AG20443 (cell line): ENCODE results near the gene SPTY2D1.
"Not testable (repeated sequence)": the region's sequence is repeated elsewhere in the genome, so short reads cannot be mapped to it uniquely, and the experiment has no call there.

Experiments
- DNase-seq: peaks from one replicate; pipeline ENCODE4 v3.0.0; 2012; ENCODE audit warnings: low spot score, mixed read lengths

SPTY2D1 gene, protein sequence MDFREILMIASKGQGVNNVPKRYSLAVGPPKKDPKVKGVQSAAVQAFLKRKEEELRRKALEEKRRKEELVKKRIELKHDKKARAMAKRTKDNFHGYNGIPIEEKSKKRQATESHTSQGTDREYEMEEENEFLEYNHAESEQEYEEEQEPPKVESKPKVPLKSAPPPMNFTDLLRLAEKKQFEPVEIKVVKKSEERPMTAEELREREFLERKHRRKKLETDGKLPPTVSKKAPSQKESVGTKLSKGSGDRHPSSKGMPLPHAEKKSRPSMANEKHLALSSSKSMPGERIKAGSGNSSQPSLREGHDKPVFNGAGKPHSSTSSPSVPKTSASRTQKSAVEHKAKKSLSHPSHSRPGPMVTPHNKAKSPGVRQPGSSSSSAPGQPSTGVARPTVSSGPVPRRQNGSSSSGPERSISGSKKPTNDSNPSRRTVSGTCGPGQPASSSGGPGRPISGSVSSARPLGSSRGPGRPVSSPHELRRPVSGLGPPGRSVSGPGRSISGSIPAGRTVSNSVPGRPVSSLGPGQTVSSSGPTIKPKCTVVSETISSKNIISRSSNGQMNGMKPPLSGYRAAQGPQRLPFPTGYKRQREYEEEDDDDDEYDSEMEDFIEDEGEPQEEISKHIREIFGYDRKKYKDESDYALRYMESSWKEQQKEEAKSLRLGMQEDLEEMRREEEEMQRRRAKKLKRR

DNA sequence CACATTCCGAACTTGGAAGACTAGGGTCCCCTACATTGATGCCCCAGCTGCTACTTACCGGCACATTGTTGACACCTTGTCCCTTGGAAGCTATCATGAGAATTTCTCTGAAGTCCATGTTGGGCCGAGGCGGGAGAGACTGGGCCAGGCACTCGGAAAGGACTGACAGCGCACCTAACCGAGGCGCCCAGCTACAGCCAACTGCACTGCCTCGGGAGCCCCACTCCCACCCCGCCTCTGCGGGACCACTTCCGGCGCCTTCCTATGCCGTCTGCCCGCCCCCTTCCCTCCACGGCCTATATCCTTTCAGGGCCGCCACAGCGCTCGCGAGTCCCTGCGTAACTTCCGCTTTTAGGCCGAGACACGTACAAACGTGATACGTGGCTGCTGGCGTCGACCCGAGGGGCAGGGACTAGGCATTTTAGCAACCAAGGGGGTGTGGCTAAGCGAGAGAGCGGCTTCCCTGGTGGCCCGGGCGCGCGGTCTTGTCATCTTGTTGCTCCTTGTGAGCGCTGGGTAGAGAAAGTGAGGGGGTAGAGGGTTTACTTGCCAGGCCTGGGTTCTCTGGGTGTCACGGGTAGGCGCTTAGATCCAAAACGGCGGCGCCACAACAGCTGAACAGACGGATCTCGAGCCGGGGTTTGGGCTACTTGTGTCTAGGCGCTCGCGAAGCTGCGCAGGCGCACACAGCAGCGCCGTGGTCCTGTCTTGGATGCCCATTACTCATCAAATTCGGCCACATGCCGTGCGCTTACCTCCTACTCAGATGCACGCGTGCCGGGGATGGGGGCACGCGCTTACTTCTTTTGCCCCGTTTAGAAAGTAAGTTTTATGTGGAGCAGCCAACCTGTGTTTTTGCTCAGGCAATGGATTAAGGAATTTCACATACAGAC, at the start of gene SPTY2D1:
SPTY2D1 (minus strand) TSS at position 203 of the 893 bp plus-strand sequence; CDS start at position 118, 85 bp downstream.
- peak; percentile 97 for DNase-seq

DNA sequence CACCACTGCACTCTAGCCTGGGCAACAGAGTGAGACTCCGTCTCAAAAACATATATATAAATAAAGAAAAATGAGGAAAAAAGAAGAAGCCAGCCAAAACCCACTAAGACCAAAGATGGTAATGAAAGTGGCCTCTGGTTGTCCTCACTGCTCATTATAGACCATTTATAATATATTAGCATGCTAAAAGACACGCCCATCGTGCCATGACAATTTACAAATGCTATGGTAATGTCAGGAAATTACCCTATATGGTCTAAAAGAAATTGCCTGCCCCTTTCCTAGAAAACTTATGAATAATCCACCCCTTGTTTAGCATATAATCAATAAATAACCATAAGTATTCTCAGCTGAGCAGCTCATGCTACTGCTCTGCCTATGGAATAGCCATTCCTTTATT, 48.3 kb upstream of the SPTY2D1 start:
- no peak for DNase-seq

DNA sequence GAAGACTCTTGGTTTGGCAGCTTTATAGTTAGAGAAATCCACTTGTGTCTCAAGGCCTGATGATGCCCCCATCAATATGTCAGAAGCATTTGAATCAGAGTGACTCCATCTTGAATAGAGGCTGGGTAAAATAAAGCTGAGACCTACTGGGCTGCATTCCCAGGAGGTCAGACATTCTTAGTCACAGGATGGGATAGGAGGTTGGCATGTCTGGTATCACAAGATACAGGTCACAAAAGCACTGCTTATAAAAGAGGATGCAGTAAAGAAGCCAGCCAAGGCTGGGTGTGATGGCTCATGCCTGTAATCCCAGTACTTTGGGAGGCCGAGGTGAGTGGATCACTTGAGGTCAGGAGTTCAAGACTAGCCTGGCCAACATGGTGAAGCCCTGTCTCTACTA, 47.8 kb upstream of the SPTY2D1 start:
- DNase-seq: not testable (repeated sequence)

DNA sequence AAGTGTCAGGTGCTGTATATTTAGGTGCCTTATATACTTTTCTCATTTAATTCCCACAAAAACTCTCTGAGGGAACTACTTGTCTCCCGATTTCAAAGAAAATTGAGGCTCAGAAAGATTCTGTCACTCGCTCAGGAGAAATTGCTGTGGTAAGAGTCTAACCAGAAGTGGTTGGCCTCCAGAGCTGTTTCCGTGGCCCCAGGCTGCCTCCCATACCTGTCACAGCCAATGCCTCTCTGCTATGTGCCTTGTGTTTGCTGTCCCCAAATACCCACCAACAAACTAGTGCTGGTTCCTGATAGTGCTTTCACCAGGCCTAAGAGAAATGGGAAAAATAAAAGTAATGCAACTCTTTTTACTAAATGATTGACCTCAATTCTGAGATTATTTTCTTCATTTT, 43.4 kb upstream of the SPTY2D1 start:
- no peak for DNase-seq

DNA sequence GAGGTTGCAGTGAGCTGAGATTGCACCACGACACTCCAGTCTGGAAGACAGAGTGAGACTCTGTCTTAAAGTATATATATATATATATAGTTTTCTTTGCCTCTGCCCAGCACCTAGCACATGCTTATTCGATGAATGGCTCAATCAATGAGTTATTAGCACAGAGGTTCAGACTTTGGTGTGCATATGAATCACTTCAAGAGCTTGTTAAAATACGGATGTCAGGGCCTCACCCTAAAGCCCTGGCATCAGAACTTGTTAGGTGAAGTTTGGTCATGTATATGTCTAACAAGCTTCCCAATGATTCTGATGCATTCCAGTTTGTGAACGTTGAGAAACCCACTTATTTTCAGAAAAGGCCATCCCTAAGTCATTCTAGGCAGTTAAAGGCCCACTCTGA, 42.7 kb upstream of the SPTY2D1 start:
- no peak for DNase-seq

DNA sequence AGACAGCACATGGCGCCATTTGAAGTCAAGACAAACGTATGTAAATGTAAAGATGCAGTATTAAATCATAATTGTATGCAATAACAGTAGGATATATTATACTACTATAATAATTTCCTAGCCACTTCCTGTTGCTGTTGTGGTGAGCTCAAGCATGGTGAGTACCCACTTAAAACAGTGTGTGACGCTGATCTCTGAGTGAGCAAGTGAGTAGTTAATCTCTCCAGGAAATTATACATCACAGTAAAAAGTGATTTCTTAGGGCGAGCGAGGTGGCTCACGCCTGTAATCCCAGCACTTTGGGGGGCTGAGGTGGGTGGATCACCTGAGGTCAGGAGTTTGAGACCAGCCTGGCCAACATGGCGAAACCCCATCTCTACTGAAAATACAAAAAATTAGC, 38.1 kb upstream of the SPTY2D1 start:
- DNase-seq: not testable (repeated sequence)

DNA sequence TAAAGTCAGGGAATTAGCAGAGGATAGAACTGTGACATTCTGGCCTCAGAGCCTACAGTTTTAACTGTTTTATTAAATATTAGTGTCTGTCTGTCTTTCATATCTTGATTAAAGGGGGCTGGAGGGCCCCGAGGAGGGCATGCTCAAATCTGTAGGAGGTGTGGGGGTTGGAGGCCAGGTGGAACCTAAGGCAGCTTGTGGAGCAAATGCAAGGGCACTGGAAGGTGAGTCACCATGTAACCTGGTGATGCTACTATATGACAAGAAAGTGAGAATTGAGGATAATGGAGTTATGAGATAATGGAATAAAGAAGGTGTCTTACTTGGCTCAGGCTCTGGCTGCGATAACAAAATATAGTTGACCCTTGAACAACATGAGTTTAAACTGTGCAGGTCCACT, 37.1 kb upstream of the SPTY2D1 start:
- DNase-seq: no peak

DNA sequence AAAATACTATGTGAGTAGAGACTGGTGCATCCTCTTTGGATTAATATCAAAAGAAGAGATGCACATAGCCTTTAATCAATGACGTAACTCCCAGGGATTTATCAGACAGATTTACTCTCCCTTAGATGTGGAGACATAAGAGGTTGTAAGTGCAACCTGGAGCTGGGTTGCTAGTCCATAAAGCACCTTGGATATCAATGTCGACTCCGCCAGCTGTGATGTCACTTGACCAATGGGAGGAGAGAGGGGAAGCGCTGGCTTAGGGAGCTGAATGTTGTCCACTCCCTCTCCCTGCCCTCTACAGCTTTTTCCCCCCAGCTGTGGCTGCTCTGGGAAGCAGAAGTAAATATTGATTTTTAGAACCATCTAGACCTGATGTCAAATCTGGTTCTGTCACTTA, 35.6 kb upstream of the SPTY2D1 start:
- DNase-seq: no peak

DNA sequence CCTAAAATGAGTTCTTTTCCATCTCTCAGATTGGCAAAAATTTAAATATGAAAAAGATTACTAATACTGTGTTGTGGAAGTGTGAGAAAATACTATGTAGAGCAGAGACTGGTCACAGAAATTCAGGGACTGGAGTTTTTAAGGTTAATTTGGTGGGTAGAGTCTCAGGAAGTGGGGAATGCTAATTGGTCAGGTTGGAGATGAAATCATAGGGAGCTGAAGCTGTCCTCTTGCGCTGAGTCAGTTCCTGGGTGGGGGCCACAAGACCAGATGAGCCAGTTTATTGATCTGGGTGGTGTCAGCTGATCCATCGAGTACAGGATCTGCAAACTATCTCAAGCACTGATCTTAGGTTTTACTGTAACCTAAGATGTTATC, 35.1 kb upstream of the SPTY2D1 start:
- no peak for DNase-seq

DNA sequence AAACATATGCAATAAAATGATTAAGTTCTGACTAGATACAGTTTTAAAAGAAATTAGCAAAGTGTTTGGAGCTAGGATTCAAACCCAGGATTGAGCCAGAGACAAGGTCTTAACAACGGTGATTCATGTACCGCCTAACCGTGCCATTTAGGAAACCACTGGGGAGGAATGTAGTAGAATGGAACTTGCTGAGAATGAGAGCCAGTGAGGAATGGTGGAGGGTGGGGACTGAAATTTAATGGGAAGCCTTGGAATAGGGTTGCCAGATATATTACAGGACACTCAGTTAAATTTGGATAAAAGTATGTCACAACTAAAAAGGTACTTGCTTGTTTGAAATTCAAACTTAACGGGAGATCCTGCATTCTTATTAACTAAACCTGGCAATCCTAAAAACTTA, 34.0 kb upstream of the SPTY2D1 start:
- DNase-seq: no peak

DNA sequence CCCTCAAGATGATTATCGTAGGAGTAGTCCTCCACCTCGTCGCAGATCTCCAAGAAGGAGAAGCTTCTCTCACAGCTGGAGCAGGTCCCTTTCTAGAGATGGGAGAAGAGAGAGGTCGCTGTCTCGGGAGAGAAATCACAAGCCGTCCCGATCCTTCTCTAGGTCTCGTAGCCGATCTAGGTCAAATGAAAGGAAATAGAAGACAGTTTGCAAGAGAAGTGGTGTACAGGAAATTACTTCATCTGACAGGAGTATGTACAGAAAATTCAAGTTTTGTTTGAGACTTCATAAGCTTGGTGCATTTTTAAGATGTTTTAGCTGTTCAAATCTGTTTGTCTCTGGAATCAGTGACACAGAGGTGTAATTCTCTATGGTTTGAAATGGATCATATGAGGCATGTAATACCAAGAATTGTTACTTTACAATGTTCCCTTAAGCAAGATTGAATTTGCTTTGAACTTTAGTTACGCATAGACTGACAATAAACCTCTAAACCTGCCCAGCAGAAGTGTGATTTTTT, 31.3 kb upstream of the SPTY2D1 start:
- DNase-seq: not testable (repeated sequence)

DNA sequence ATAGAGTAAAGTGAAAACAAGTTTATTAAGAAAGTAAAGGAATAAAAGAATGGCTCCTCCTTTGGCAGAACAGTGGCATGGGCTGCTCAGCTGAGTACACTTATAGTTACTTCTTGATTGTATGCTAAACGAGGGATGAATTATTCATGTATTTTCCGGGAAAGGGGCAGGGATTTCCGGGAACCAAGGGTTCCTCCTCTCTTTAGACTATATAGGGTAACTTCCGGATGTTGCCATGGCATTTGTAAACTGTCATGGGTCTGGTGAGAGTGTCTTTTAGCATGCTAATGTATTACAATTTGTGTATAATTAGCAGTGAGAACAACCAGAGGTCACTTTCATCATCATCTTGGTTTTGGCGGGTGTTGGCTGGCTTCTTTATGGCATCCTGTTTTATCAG, 23.5 kb upstream of the SPTY2D1 start:
- no peak for DNase-seq

DNA sequence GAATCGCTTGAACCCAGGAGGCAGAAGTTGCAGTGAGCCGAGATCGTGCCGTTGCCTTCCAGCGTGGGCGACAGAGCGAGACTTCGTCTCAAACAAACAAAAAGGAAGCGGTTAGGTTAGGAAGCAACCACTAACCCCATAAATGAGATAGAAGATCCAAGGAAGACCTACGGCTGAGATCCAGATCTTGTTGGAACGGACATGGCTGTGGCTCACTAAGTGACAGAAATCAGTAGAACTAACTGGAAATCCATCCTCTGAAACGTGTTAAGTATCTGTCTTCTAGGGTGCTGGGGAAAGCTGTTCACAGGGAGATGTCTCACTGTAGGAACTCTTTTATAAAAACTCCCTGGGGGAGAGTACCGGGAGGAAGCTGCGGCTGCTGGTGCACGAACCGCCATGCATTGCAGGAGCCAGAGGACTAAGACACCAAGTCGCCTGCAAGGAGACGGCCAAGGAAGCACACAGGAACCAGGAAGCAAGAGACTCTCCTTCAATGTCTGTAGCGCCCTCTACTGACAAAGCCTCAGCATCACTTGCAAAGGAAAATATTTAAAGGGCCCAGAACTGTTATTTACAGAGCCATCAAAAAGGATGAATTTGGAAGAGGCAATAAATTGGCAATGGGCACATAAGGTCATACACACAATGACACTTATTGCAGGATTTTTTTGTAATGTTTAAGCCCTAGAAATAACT, 16.9 kb upstream of the SPTY2D1 start:
- DNase-seq: peak; percentile 47

DNA sequence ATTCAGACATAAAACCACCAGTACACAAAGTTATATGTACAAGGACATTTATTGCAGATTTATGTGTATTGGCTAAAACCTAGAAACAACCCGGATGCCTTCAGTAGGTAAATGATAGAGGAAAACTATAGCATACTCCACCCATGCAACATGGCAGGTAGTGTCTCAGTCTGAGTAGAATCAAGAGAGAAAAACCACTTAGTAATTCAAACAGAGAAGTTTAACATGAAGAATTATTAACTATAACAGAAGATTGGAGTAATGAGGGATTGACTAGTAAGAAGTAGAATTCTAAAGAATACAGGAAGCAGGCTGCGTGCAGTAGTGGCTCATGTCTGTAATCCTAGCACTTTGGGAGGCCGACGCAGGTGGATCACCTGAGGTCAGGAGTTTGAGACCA, 16.2 kb upstream of the SPTY2D1 start:
- no peak for DNase-seq

DNA sequence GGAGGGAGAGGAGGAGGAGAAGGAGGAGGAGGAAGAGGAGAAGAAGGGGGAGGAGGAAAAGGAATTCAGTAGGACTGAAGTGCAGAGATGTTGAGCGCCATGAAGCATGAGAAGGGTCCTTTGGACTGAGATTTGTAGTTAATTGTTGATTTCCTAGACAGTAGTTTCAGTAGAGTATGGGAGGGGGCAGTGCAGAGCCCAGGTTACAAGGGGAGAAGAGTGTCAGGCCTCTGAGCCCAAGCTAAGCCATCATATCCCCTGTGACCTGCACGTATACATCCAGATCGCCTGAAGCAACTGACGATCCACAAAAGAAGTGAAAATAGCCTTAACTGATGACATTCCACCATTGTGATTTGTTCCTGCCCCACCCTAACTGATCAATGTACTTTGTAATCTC, 8.9 kb upstream of the SPTY2D1 start:
- DNase-seq: not testable (repeated sequence)

DNA sequence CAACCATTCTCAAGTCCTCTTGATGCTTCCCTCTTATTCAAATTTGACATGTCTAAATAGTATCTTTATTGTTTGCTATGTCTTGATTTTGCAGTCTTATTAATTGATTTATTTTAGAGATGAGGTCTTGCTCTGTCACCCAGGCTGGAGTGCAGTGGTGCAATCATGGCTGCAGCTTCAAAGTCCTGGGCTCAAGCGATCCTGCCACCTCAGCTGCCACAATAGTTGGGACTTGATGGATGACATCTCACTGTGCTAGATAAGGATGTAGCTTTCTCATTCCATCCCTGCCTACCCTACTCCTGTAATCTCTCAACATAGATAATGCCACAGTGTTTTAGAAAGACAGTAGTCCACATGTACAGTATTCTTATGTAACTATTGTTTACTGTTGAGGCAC, 7.5 kb upstream of the SPTY2D1 start:
- no peak for DNase-seq

DNA sequence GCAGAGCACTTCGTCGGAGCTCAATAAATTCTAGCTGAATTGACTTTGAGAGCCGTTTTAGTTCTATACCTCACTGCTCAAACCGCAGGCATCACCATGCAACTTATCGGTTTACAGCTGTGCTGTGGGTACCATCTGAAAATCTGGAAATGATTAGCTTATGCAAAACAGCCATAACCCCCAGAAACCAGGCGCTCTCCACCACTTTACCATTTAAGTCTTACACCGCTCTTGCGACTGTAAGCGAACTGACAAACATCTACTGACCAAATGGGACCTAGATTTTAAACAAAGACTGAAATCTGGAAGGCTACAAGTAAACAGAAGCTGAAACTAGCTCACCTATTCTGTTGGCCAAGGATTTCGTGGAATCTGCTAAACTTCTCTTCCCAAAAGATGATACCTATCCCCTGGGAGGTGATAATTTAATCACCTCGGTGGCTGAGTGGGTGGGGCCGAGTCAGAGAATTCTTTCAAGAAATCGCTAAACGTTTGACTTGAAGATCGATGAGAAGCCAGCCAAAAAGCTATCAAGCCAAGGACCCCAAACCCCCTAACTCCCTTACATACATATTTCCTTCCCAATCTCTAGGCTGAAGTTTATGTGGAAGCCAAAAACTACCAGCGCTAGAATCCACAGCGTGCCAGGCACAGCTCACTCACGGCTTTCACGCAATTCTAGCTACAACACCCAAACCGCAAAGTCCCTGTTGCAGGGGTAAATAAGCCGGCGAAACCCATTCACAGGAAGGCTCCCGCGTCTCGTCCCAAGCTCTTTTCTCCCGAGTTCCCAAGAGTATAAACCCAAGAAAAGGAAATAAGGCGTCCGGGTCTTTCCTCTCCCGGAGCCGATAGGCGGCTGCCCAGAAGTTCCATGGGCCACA, 644 bp downstream of the SPTY2D1 start:
- DNase-seq: peak; percentile 11

DNA sequence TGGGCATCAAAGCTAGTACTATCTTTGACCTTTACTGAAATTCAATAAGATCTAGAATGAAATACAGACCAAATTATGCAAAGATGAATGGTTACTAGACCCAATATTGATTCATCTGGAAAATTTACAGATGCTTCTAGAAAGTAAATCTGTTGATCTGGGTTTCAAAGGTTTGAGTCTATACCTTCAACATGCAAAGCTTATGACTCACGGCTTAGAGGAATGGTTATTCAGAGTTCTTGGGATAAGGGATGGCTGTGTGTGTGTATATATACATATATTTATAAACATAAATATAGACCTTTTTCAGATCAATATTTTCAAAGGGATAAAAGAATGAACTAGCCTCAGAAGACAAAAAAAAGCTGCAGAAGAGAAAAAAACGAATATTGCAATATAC, 1.3 kb downstream of the SPTY2D1 start:
- DNase-seq: no peak

DNA sequence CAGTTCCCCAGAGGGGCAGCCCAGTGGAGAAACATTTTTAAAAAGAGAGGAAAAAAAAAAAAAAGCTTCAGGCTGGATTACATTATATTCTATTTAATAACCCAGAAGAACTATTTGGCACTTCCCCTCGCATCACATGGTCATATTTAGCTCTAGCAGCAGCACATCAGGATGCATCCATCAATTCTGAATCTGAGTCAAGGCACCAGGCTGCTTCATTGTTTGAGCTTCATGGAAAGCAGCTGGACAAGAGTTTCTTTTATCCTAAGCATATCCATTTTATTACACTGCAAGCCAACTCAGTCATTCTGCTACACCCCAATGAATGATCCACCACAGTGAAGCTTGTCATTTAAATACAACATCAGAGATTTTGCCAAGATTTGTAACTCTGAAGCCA, 10.0 kb downstream of the SPTY2D1 start:
- DNase-seq: no peak

DNA sequence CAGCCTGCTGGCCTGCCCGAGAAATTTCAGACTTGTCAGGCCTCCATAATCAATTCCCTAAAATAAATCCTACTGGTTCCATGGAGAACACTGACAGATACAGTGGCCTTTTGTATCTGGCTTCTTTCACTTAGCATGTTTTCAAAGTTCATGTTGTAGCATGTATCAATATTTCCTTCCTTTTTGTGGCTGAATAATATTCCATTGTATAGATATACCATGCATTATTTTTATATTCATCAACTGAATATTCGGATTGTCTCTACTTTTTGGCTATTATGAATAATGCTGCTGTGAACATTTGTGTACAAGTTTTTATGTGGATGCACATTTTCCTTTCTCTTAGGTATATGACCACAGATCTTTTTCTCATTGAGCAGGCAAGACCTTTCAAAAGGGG, 10.4 kb downstream of the SPTY2D1 start:
- no peak for DNase-seq
